GM12801 (cell line): Measurements from ENCODE around the gene SIPA1L2.

Experiments used
- CTCF ChIP-seq: IDR thresholded peaks from one replicate; pipeline ENCODE4 v1.5.1; 2011; ENCODE audit warnings: control low read depth; ENCODE audit not compliant: insufficient read length; ENCODE audit errors: extremely low read depth

Gene SIPA1L2

GRCh38 chr1:232667778-232668165 lies 37.8 kb upstream of the SIPA1L2 start:
- no peak for TF ChIP-seq CTCF

GRCh38 chr1:232667094-232667777 lies 37.3 kb upstream of the SIPA1L2 start:
- no peak for TF ChIP-seq CTCF

DNA sequence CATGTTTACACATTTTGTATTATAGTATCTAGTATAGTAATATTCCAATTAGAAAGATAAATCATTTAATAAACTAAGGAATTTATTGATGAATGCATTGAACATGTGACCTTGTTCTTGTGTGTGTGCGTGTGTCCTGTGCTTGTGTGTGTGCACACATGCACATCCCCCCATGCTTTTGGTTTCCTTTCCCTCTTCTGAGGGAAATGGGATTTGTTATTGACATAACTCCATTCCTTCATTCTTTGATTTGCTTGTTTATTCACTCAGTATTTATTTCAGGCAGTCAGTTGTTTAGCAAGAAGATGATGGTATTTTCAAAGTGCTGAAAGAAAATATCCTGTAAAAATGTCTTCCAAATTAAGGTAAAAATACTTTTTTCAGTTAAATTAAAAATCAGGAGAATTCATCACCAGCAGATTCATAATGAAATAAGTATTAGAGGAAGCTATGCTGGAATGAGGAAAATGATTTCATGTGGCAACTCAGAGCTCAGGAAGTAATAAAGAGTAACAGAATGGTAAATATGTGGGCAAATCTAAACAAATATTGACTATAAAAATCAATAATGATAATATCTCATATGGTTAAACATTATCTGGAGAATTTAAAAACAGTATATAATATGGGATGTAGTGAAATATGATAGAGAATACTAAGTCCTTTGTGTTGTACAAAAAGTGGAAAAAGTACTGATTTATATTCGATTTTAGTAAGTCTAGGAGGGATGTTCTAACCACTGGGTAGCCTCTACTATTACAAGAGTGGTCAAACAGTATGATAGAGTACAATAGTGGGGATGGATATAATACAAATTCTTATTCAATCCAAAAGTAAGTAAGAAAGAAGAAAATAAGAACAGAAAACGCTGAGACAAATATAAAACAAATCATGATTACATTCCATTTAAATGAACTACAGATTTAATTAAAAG lies 35.2 kb upstream of the SIPA1L2 start:
- TF ChIP-seq CTCF = no peak

- TF ChIP-seq CTCF = no peak
Observed at GRCh38 chr1:232662910-232663309, 33.0 kb upstream of the SIPA1L2 start.

DNA sequence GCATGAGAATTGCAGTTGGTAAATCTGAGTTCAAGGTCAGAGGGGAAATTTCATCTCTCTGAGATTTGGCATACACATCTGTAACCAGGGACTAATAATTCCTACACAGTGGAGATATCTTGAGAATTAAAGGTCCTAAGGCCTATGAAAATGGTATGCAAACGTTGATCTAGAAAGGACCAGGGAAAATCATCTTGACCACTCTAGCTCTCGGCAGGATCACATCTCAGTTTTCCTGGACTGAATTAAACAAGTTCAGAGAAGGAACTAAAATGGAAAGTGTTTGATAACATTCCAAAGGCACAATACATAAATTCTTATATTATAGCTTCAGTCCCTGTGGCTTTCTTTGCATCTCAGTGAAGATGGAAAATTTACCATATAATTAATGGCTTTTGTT lies 28.5 kb upstream of the SIPA1L2 start:
- TF ChIP-seq CTCF = no peak

GRCh38 chr1:232657426-232658005 lies 27.6 kb upstream of the SIPA1L2 start:
- TF ChIP-seq CTCF = no peak

GRCh38 chr1:232655746-232656085 lies 25.8 kb upstream of the SIPA1L2 start:
- TF ChIP-seq CTCF = no peak
